ENCODE data around the gene DYNC1H1. TPM values are rescaled to one million over a fixed set of nuclear protein-coding genes. Genes with fewer than 3 reads are reported as not detected.

DYNC1H1 gene
- total and polyA plus RNA-seq, 2 of the 13 experiments (the other 11 are each of a cell fraction or from before 2014, with no cell fraction given) = 74.4 to 239 TPM

GRCh38 chr14:101947904-101948665 is 16.3 kb upstream of the DYNC1H1 start (continued):
- TF ChIP-seq ZBED4 (CRISPR knock-in tag; IDR thresholded peaks at IDR 0.05; ENCODE audit: borderline replicate concordance) (0 out of 2 replicates have a peak, but pooled peaks have one; percentile 33), SP1 (IDR thresholded peaks at IDR 0.05) (peak; percentile 98), SP1 (CRISPR knock-in tag; IDR thresholded peaks at IDR 0.05) (peak; percentile 96), SATB2 (CRISPR knock-in tag; IDR thresholded peaks at IDR 0.05) (0 out of 2 replicates have a peak, but pooled peaks have one; percentile 31), ELF1 (CRISPR knock-in tag; IDR thresholded peaks at IDR 0.05) (peak; percentile 84), ZNF747 (CRISPR knock-in tag; IDR thresholded peaks at IDR 0.05; ENCODE audit: borderline replicate concordance) (peak; percentile 68; the same call in 1 of the 2 replicates), TBX3 (IDR thresholded peaks at IDR 0.05; ENCODE audit: borderline replicate concordance) (peak; percentile 84; the same call in 1 of the 2 replicates), ZNF572 (CRISPR knock-in tag; IDR thresholded peaks at IDR 0.05) (peak; percentile 71; the same call in 1 of the 2 replicates), ZUFSP (CRISPR knock-in tag; IDR thresholded peaks at IDR 0.05; ENCODE audit: borderline replicate concordance) (no peak), CEBPG (CRISPR knock-in tag; IDR thresholded peaks at IDR 0.05) (peak; percentile 100), RBFOX2 (IDR thresholded peaks at IDR 0.05; ENCODE audit: low read depth, low read length) (peak; percentile 72), KDM4B (CRISPR knock-in tag; IDR thresholded peaks at IDR 0.05) (peak; percentile 49), MLLT10 (CRISPR knock-in tag; IDR thresholded peaks at IDR 0.05) (no peak), ATF1 (CRISPR knock-in tag; IDR thresholded peaks at IDR 0.05) (peak; percentile 98), ZNF121 (CRISPR knock-in tag; IDR thresholded peaks at IDR 0.05) (no peak), DNMT3B (CRISPR knock-in tag; conservative IDR thresholded peaks at IDR 0.05) (peak; percentile 46; the same call in 1 of the 2 replicates), HNF4A (CRISPR knock-in tag; IDR thresholded peaks at IDR 0.05) (peak; percentile 53), ZBTB43 (CRISPR knock-in tag; conservative IDR thresholded peaks at IDR 0.05) (0 out of 2 replicates have a peak, but pooled peaks have one; percentile 13), FOXK2 (IDR thresholded peaks at IDR 0.05) (no peak), FOXO1 (CRISPR knock-in tag; IDR thresholded peaks at IDR 0.05) (peak; percentile 61), HCFC1 (IDR thresholded peaks at IDR 0.05; ENCODE audit: low read depth, low read length) (peak; percentile 68), XRCC5 (optimal IDR thresholded peaks at IDR 0.05; ENCODE audit: low read length) (peak; percentile 27), SOX13 (IDR thresholded peaks at IDR 0.05) (no peak; the same call in 1 of the 2 replicates), SOX13 (CRISPR knock-in tag; conservative IDR thresholded peaks at IDR 0.05 in 1 of 2, IDR thresholded peaks at IDR 0.05 in 1 of 2) (peak in 1 of 2 experiments; percentile 36; a peak in 2 of 4 replicates), RARA (CRISPR knock-in tag; IDR thresholded peaks at IDR 0.05) (peak; percentile 43)
- TF ChIP-seq, protein P1, sequence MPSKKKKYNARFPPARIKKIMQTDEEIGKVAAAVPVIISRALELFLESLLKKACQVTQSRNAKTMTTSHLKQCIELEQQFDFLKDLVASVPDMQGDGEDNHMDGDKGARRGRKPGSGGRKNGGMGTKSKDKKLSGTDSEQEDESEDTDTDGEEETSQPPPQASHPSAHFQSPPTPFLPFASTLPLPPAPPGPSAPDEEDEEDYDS (CRISPR knock-in tag; IDR thresholded peaks at IDR 0.05) = peak; percentile 91
